Measurements from ENCODE around the gene KRT78. TPM values are rescaled to one million over a fixed set of nuclear protein-coding genes. Genes with fewer than 3 reads are reported as not detected.
"Not testable (repeated sequence)": the region's sequence is repeated elsewhere in the genome, so short reads cannot be mapped to it uniquely, and the experiment has no call there.

KRT78 gene
- total RNA-seq, 1 donor from 2014 or later, result not detected

DNA sequence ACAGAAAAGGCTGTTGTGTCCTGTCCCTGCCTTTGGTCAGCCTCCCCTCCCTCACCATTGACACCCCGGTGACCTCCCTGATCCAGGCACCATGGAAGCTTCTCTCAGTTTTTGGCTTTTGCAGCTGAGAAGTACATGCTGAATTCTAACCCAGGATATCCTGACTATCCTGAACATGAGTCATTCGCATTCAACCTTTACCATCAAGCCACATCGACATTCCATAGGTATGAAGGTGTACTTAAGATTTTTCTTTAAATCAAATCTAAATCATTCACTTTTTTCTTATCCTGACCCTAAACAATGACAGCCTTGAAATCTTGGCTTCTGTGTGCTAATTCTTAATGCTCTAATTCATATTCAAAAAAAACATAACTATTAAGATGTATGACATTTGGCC lies 8.7 kb upstream of the KRT78 start:
- Histone ChIP-seq H3K27me3 (ENCODE audit: control insufficient read depth, insufficient read depth, low read length) (peaks cover 3% of the 10 kb centered on the region), H3K4me3 (ENCODE audit: low read depth, low read length) (no peak overlapping the region), H3K36me3 (ENCODE audit: control insufficient read depth, insufficient read depth, low read length) (no peaks in the 10 kb centered on the region)
- TF ChIP-seq, protein P1, sequence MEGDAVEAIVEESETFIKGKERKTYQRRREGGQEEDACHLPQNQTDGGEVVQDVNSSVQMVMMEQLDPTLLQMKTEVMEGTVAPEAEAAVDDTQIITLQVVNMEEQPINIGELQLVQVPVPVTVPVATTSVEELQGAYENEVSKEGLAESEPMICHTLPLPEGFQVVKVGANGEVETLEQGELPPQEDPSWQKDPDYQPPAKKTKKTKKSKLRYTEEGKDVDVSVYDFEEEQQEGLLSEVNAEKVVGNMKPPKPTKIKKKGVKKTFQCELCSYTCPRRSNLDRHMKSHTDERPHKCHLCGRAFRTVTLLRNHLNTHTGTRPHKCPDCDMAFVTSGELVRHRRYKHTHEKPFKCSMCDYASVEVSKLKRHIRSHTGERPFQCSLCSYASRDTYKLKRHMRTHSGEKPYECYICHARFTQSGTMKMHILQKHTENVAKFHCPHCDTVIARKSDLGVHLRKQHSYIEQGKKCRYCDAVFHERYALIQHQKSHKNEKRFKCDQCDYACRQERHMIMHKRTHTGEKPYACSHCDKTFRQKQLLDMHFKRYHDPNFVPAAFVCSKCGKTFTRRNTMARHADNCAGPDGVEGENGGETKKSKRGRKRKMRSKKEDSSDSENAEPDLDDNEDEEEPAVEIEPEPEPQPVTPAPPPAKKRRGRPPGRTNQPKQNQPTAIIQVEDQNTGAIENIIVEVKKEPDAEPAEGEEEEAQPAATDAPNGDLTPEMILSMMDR (IDR thresholded peaks at IDR 0.05; ENCODE audit: insufficient read depth, low read length, poor library complexity, severe bottlenecking), result no peak
- DNase-seq (ENCODE audit: low read depth), result no peak

- Histone ChIP-seq H3K4me3 (ENCODE audit: low read depth, low read length) (no peak overlapping the region), H3K27me3 (ENCODE audit: control insufficient read depth, insufficient read depth, low read length) (no peaks in the 10 kb centered on the region), H3K36me3 (ENCODE audit: control insufficient read depth, insufficient read depth, low read length) (no peaks in the 10 kb centered on the region)
- no peak for DNase-seq (ENCODE audit: low read depth)
- TF ChIP-seq, protein P1 (IDR thresholded peaks at IDR 0.05; ENCODE audit: insufficient read depth, low read length, poor library complexity, severe bottlenecking), result no peak
Measured at GRCh38 chr12:52856787-52857186, 8.0 kb upstream of the KRT78 start.

DNA sequence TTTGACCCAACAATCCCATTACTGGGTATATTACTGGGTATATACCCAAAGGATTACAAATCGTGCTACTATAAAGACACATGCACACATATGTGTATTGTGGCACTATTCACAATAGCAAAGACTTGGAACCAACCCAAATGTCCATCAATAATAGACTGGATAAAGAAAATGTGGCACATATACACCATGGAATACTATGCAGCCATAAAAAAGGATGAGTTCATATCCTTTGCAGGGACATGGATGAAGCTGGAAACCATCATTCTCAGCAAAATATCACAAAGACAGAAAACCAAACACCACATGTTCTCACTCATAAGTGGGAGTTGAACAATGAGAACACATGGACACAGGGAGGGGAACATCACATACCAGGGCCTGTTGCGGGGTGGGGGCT lies 7.3 kb upstream of the KRT78 start:
- DNase-seq (ENCODE audit: low read depth); H3K27me3 ChIP-seq (ENCODE audit: control insufficient read depth, insufficient read depth, low read length); H3K36me3 ChIP-seq (ENCODE audit: control insufficient read depth, insufficient read depth, low read length); H3K4me3 ChIP-seq (ENCODE audit: low read depth, low read length): not testable (repeated sequence)

DNA sequence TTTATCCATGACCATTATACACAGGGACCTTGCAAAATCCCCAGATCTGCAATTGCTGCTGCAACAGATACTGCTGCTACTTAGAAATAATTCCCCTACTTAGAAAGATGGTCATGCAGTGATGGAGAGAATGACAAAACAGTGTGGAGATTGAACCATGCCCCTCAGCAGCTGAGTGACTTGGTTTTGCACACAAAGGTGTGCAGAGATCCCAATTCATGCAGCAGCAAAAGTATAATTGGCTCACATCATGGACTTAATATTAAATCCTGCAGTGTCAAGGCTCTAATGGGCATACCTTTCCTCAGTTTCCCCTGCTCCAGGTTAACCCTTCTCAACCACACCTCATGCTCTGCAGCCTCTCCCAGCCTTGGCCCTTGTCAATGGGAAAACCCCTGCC lies 3.0 kb upstream of the KRT78 start:
- no peaks in the 10 kb centered on the region for H3K27me3 ChIP-seq (ENCODE audit: control insufficient read depth, insufficient read depth, low read length)
- TF ChIP-seq, protein P1 (IDR thresholded peaks at IDR 0.05; ENCODE audit: insufficient read depth, low read length, poor library complexity, severe bottlenecking), result no peak
- no peak for DNase-seq (ENCODE audit: low read depth)
- no peaks in the 10 kb centered on the region for H3K36me3 ChIP-seq (ENCODE audit: control insufficient read depth, insufficient read depth, low read length)
- no peak overlapping the region for H3K4me3 ChIP-seq (ENCODE audit: low read depth, low read length)

DNA sequence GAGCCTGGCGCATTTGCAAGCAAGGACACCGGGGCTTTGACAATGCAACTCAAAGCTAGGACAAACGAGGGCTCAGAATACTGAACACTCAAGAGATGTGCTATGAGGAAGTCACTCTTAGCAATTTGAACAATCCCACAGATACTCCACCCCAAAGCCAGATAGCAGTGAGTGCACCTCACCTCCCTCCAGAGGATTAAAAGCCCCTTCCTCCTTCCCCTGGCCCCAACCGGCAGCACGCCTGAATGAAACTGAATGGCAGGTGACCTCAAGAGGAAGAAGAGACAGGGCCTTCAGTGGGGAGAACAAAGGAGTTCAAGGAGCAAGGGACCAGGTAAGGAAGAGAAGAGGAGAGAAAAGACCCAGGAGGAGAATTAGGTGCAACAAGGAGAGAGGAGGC lies 1.9 kb upstream of the KRT78 start:
- Histone ChIP-seq H3K27me3 (ENCODE audit: control insufficient read depth, insufficient read depth, low read length) (no peaks in the 10 kb centered on the region), H3K36me3 (ENCODE audit: control insufficient read depth, insufficient read depth, low read length) (no peaks in the 10 kb centered on the region), H3K4me3 (ENCODE audit: low read depth, low read length) (no peak overlapping the region)
- TF ChIP-seq, protein P1 (IDR thresholded peaks at IDR 0.05; ENCODE audit: insufficient read depth, low read length, poor library complexity, severe bottlenecking), result no peak
- DNase-seq (ENCODE audit: low read depth), result no peak

- TF ChIP-seq, protein P1 (IDR thresholded peaks at IDR 0.05; ENCODE audit: insufficient read depth, low read length, poor library complexity, severe bottlenecking), result no peak
- DNase-seq (ENCODE audit: low read depth), result no peak
- no peak overlapping the region for H3K4me3 ChIP-seq (ENCODE audit: low read depth, low read length)
- H3K36me3 ChIP-seq (ENCODE audit: control insufficient read depth, insufficient read depth, low read length), result no peaks in the 10 kb centered on the region
- H3K27me3 ChIP-seq (ENCODE audit: control insufficient read depth, insufficient read depth, low read length), result no peaks in the 10 kb centered on the region
Measured at GRCh38 chr12:52849511-52849910, 717 bp upstream of the KRT78 start.

All from kidney epithelial cell (primary cell).